GM19043 (cell line): ENCODE measurements around the gene MEIOSIN.
"Not testable (repeated sequence)": the region's sequence is repeated elsewhere in the genome, so short reads cannot be mapped to it uniquely, and the experiment has no call there.

Experiments used
- ATAC-seq: cut with Tn5 transposase; IDR thresholded peaks from one replicate; pipeline ENCODE4 v1.9.1; 2021; ENCODE audit warnings: low read depth; ENCODE audit not compliant: unreplicated experiment

MEIOSIN gene

GRCh38 chr19:45793876-45794275 lies 60.6 kb downstream of the MEIOSIN start:
- no peak for ATAC-seq

DNA sequence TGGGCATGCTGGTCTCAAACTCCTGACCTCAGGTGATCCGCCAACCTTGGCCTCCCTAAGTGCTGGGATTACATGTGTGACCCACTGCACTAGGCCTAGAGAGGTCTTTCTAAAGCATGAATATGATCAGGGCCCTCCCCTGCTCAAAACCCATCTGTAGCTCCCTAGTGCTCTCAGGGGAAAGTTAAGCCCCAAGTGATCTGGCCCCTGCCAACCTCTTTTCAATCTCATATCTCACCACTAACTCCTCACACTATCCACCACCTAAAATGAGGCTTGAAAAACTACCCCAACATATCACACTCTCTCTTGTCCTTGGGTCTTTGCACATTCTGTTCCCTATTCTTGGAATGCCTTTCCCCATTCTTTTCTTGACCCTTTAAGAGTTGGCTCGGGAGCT lies 61.4 kb downstream of the MEIOSIN start:
- ATAC-seq = no peak

DNA sequence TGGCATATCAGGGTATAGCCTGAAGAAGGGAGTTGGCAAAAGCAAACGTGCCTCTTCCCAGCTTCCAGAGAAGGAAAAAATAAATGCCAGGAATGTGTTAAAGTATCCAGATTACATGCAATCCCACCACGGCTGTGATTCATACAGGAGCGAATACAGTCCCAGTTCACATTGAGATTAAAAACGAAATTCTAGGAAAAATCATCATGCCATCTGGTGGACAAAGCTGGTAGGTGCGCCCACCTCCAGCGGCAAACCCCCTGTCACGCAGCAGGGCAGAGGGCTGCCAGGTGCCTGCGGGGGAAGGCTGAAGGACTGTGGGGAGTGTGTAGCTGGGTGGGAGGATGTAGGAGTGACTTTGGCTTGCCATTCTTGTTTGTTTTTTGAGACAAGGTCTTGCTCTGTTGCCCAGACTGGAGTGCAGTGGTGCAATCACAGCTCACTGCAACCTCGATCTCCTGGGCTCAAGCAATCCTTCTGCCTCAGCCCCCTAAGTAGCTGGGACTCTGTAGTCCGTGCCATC lies 65.8 kb downstream of the MEIOSIN start:
- no peak for ATAC-seq

- not testable (repeated sequence) for ATAC-seq
Measured at GRCh38 chr19:45799541-45799940, 66.3 kb downstream of the MEIOSIN start.

DNA sequence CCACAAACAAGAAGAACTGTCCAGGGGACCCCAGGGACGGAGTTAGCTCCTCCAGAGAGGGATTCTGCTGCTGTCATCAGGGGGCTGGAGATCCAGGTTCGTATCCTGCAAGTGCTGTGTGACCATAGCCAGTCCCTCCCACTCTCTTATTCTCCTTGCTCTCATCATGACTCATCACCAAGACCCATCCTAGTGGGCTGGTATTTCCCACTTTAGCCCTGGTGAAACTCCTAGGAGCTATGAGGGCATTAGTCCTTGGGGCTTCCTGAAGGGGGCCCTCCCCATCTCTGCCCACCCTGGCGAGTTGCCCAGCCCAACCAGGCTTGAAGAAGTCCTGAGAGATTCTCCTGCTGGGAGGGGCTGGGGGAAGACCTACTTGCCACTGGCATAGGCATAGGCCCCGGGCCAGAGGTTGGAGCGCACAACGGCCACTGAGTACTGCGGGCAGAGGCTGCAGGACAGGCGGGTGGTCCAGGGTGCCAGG lies 66.9 kb downstream of the MEIOSIN start:
- no peak for ATAC-seq

DNA sequence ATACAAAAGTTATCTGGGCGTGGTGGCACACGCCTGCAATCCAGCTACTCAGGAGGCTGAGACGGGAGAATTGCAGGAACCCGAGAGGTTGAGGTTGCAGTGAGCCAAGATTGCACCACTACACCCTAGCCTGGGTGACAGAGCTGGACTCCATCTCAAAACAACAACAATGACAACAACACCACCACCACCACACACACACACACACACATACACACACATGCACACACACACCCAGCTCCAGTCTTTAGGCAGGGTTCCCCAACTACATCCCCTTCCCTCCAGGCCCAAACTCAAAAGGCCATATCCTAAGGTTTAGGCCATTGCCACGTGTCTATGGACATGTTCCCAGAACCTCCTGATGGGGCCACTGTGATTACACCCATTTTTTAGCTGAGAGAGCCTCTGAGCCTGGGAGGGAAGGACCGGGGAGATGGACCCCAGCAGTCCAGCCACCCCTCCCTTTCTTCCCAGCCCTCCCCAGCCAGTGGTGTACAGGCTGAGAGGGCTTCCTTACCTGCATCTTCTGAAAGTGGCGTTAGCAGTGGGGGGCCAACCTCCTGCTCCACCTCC lies 68.5 kb downstream of the MEIOSIN start:
- no peak for ATAC-seq

- no peak for ATAC-seq
Measured at GRCh38 chr19:45804140-45804958, 71.1 kb downstream of the MEIOSIN start.

DNA sequence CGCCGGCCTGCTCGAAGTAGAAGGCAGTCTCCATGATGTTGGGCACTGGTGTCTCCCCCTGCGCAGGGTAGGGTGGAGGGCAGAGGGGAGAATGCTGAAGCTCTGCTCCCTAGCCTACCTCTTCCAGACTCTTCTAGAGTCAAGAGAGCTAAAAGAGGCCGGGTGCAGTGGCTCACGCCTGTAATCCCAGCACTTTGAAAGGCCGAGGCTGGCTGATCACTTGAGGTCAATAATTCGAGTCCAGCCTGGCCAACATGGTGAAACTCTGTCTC lies 71.7 kb downstream of the MEIOSIN start:
- ATAC-seq = no peak

- ATAC-seq = no peak
Measured at GRCh38 chr19:45805719-45806118, 72.5 kb downstream of the MEIOSIN start.

- ATAC-seq = no peak
Measured at GRCh38 chr19:45809643-45810159, 76.5 kb downstream of the MEIOSIN start.

DNA sequence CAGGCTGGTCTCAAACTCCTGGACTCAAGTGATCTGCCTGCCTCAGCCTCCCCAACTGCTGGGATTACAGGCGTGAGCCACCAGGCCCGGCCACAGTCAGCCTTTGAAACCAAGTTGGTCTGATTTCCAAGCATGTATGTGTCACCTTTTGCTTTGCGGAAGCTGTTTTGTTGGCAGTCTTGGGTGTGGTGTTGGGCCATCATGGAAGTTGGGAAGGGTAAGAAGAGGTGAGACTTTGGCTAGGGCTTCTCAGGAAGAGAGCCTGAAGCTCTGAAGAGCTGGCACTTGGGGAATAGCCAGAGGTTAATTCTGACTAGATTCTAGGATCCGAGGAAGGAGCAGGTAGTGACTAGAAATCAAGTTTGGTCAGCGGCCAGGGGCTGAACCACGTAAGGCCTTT lies 79.1 kb downstream of the MEIOSIN start:
- ATAC-seq = no peak
